Peyer's patch (tissue), 4 donors: Measurements from ENCODE around the gene CACHD1. TPM values are rescaled to one million over a fixed set of nuclear protein-coding genes. Genes with fewer than 3 reads are reported as not detected.

ENCODE experiments used
- DNase-seq, 3 donors: peaks; one replicate each; pipeline ENCODE4 v3.0.0-alpha.2; 2017 to 2019
- H3K27ac ChIP-seq, 4 donors: fragments of 200-600 bp; sonication (generic); one replicate each; pipeline ENCODE4 v1.5.1; 2016 to 2019
- H3K27me3 ChIP-seq, 2 donors: fragments of 200-600 bp; sonication (generic); one replicate each; pipeline ENCODE4 v1.5.1; 2019
- H3K36me3 ChIP-seq, 3 donors: fragments of 200-600 bp; sonication (generic); one replicate each; pipeline ENCODE4 v1.5.1; 2016 to 2019
- H3K4me1 ChIP-seq, 4 donors: fragments of 200-600 bp; sonication (generic); one replicate each; pipeline ENCODE4 v1.5.1; 2016 to 2019
- H3K4me3 ChIP-seq, 4 donors: fragments of 200-600 bp; sonication (generic); 1 replicate in 3 of 4; 2 replicates in 1 of 4; pipeline ENCODE4 v1.5.1; 2016 to 2019; ENCODE audit warnings: mild to moderate bottlenecking in 1 of 4
- H3K9me3 ChIP-seq, 4 donors: fragments of 200-600 bp; sonication (generic); one replicate each; pipeline ENCODE4 v1.5.1; 2016 to 2019; ENCODE audit warnings: mild to moderate bottlenecking in 1 of 4
- CTCF ChIP-seq, 6 experiments: fragments of 450-650 bp in 4 of 6; fragments of 200-600 bp in 2 of 6; sonication (generic) in 1 of 6; IDR thresholded peaks; one replicate each; pipeline ENCODE4 v1.5.1; 2017 to 2019; ENCODE audit warnings: antibody characterized with exemption in 6 of 6, mild to moderate bottlenecking in 3 of 6, moderate library complexity in 1 of 6
- POLR2A ChIP-seq, 2 donors: fragments of 450-650 bp; IDR thresholded peaks; one replicate each; pipeline ENCODE4 v1.5.1; 2017; ENCODE audit warnings: antibody characterized with exemption in 2 of 2, mild to moderate bottlenecking in 2 of 2, moderate library complexity in 2 of 2
- total RNA-seq, 4 donors: library from RNA; depleted of rRNA; stranded (reverse); fragments of >200 nt; gene quantifications; one replicate each; pipeline ENCODE4 v1.1.0, GENCODE V29; 2016

CACHD1 gene
- total RNA-seq, 4 donors from 2014 or later = 3.3 to 10.7 (median 6.3) TPM

DNA sequence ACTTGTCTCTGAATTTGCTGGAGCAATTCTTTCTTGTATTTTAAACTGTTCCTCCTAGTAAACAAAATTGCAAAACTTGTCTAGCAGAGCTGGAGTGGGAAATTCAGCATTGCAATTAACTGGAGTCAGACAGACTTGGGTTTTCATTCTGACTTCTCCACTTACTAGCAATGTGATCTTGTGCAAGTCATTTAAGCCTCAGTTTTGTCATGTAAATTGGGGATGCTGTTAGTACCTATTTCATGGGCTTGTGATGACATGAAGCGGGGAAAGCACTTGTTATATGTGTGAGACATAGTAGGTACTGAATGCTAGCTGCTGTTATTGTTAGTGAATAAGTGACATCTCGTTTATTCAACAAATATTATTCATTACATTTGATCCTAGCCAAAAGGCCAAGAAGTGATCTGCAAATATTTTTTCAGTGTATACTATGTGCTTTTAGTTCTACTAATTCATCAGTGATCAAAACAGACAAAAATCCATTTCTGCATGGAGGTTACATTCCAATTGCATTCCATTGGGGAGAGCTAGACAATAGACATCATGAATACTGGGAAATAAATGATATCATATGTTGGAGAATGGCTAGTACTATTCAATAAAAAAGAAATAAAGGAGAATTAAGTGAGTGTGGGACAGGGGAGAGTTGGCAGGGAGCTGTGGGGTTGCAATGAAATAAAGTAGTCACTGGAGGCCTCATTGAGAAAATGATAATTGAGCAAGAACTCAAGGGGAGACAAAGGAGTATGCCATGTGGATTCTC lies 47.1 kb downstream of the CACHD1 start:
- H3K27ac ChIP-seq = no peak overlapping the region
- H3K4me1 ChIP-seq = peaks cover 0 to 18% (median 5%) of the 10 kb centered on the region in 4 donors
- no peaks in the 10 kb centered on the region for H3K36me3 ChIP-seq
- H3K4me3 ChIP-seq = no peak overlapping the region
- H3K27me3 ChIP-seq = no peaks in the 10 kb centered on the region
- H3K9me3 ChIP-seq = no peaks in the 10 kb centered on the region
- TF ChIP-seq POLR2A (IDR thresholded peaks at IDR 0.05) (no peak), CTCF (IDR thresholded peaks at IDR 0.05) (no peak)
- no peak for DNase-seq

DNA sequence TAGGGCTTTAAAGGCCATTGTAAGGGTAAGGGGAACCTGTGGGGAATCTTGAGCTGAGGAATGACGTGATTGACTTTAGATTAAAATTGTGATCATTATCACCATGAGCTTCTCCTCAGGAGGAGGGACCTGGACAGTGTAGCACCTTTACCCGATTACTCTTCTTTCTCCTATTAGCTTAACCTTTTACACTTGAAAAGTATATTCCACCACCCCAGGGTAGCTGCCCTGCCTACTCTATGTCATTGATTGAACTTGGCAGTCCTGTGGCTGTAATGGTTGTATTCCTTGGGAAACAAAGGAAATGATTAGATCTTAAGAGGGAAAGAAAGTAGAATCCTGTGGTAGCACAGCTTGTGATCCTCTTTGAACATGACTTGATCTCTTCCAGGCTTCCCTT lies 47.7 kb downstream of the CACHD1 start:
- Histone ChIP-seq H3K36me3 (no peaks in the 10 kb centered on the region), H3K4me3 (no peak overlapping the region), H3K27ac (no peak overlapping the region), H3K9me3 (no peaks in the 10 kb centered on the region), H3K4me1 (peaks cover 0 to 18% (median 5%) of the 10 kb centered on the region in 4 donors), H3K27me3 (no peaks in the 10 kb centered on the region)
- DNase-seq = no peak
- no peak for TF ChIP-seq CTCF (IDR thresholded peaks at IDR 0.05)
- TF ChIP-seq POLR2A (IDR thresholded peaks at IDR 0.05) = no peak

GRCh38 chr1:64518692-64519481 lies 49.0 kb downstream of the CACHD1 start:
- no peak for DNase-seq
- H3K4me1 ChIP-seq = peaks cover 0 to 6% (median 2%) of the 10 kb centered on the region in 4 donors
- no peaks in the 10 kb centered on the region for H3K36me3 ChIP-seq
- TF ChIP-seq POLR2A (IDR thresholded peaks at IDR 0.05) = no peak
- TF ChIP-seq CTCF (IDR thresholded peaks at IDR 0.05) = no peak
- no peak overlapping the region for H3K4me3 ChIP-seq
- no peaks in the 10 kb centered on the region for H3K9me3 ChIP-seq
- H3K27ac ChIP-seq = no peak overlapping the region
- no peaks in the 10 kb centered on the region for H3K27me3 ChIP-seq

DNA sequence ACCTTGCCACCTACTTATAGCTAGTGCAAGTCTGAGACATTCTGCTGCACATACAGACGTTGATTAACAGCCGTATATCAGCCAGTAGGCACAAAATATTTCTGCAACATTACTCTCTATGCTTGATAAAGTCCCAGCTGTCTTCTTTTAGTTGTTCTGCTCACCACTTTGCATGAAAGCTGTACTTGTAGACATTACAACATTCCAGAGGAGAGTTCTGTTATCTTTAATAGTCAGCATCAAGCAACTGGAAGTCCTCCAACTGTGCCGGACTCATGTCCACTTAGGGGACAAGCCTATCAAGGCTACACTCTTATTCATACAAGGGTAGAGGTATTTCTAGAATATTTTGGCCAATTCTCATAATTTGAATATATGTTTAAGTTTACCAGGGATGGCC lies 50.0 kb downstream of the CACHD1 start:
- H3K27me3 ChIP-seq = no peaks in the 10 kb centered on the region
- no peak overlapping the region for H3K4me3 ChIP-seq
- no peaks in the 10 kb centered on the region for H3K9me3 ChIP-seq
- H3K4me1 ChIP-seq = no peaks in the 10 kb centered on the region
- no peak for TF ChIP-seq CTCF (IDR thresholded peaks at IDR 0.05)
- no peak for TF ChIP-seq POLR2A (IDR thresholded peaks at IDR 0.05)
- H3K27ac ChIP-seq = no peak overlapping the region
- no peak for DNase-seq
- H3K36me3 ChIP-seq = no peaks in the 10 kb centered on the region

- H3K4me1 ChIP-seq = no peaks in the 10 kb centered on the region
- H3K27ac ChIP-seq = no peak overlapping the region
- H3K9me3 ChIP-seq = no peaks in the 10 kb centered on the region
- no peaks in the 10 kb centered on the region for H3K36me3 ChIP-seq
- no peak for DNase-seq
- TF ChIP-seq POLR2A (IDR thresholded peaks at IDR 0.05) (no peak), CTCF (IDR thresholded peaks at IDR 0.05) (no peak)
- H3K27me3 ChIP-seq = no peaks in the 10 kb centered on the region
- H3K4me3 ChIP-seq = no peak overlapping the region
These were observed 52.8 kb downstream of the CACHD1 start for GRCh38 chr1:64522740-64523139.
